Left ventricle myocardium inferior (tissue), 1 donor: ENCODE data around the gene NACC2. TPM values are rescaled to one million over a fixed set of nuclear protein-coding genes. Genes with fewer than 3 reads are reported as not detected.

Experiments
- DNase-seq: peaks from one replicate; pipeline ENCODE4 v3.0.0-alpha.2; 2020
- H3K27ac ChIP-seq: fragments of 200-600 bp; replicated peaks from 2 replicates; pipeline ENCODE4 v1.8.0; 2021
- H3K27me3 ChIP-seq: fragments of 200-600 bp; 2 replicates; pipeline ENCODE4 v1.8.0; 2021; ENCODE audit warnings: low read depth
- H3K36me3 ChIP-seq: fragments of 200-600 bp; 2 replicates; pipeline ENCODE4 v1.8.0; 2021
- H3K4me1 ChIP-seq: fragments of 200-600 bp; 2 replicates; pipeline ENCODE4 v1.8.0; 2021
- H3K4me3 ChIP-seq: fragments of 200-600 bp; 2 replicates; pipeline ENCODE4 v1.8.0; 2021; ENCODE audit warnings: mild to moderate bottlenecking, moderate library complexity
- H3K9me3 ChIP-seq: fragments of 200-600 bp; replicated peaks from 2 replicates; pipeline ENCODE4 v1.8.0; 2021
- CTCF ChIP-seq: fragments of 200-600 bp; IDR thresholded peaks from 2 replicates; pipeline ENCODE4 v1.8.0; 2021; ENCODE audit warnings: antibody characterized with exemption, mild to moderate bottlenecking, borderline replicate concordance
- intact Hi-C: fragments of 100-400 bp; cut with micrococcal nuclease; formaldehyde crosslinking; loops from one replicate; pipeline ENCODE4 v1.11.0; 2022
- total RNA-seq: library from RNA; stranded (reverse); fragmentation: NEBNext Ultra II Directional; extraction: Animal tissue kit (Norgen Biotek cat#: 25700); gene quantifications from one replicate; pipeline ENCODE4 v1.2.1, GENCODE V29; 2021
- donor health status: DM: no; HTN: yes; CAD: no; lungs with severe emphysema.

NACC2 gene
- total RNA-seq, 1 donor from 2014 or later, result 29.5 TPM

GRCh38 chr9:136059321-136059791 is 35.7 kb downstream of the NACC2 start:
- Histone ChIP-seq H3K27me3 (no peaks in the 10 kb centered on the region), H3K36me3 (peaks cover 11% of the 10 kb centered on the region), H3K27ac (no peak overlapping the region), H3K9me3 (no peaks in the 10 kb centered on the region), H3K4me1 (peaks cover 60% of the 10 kb centered on the region), H3K4me3 (no peak overlapping the region)
- TF ChIP-seq CTCF, result no peak
- intact Hi-C loops, result no loop called here
- DNase-seq, result no peak

- TF ChIP-seq CTCF, result no peak
- intact Hi-C loops, result no loop called here
- Histone ChIP-seq H3K27ac (no peak overlapping the region), H3K4me3 (no peak overlapping the region), H3K9me3 (no peaks in the 10 kb centered on the region), H3K36me3 (peaks cover 11% of the 10 kb centered on the region), H3K4me1 (peaks cover 65% of the 10 kb centered on the region), H3K27me3 (no peaks in the 10 kb centered on the region)
- no peak for DNase-seq
Observed at GRCh38 chr9:136058801-136059302, 36.2 kb downstream of the NACC2 start.

- intact Hi-C loops, result no loop called here
- Histone ChIP-seq H3K4me1 (peaks cover 73% of the 10 kb centered on the region), H3K27me3 (no peaks in the 10 kb centered on the region), H3K4me3 (no peak overlapping the region), H3K36me3 (peaks cover 11% of the 10 kb centered on the region), H3K27ac (no peak overlapping the region), H3K9me3 (no peaks in the 10 kb centered on the region)
- TF ChIP-seq CTCF, result no peak
- DNase-seq, result no peak
Observed at GRCh38 chr9:136058084-136058483, 37.0 kb downstream of the NACC2 start.

- TF ChIP-seq CTCF, result no peak
- Histone ChIP-seq H3K9me3 (no peaks in the 10 kb centered on the region), H3K36me3 (peaks cover 4% of the 10 kb centered on the region), H3K4me1 (peaks cover 79% of the 10 kb centered on the region), H3K4me3 (no peak overlapping the region), H3K27ac (no peak overlapping the region), H3K27me3 (no peaks in the 10 kb centered on the region)
- intact Hi-C loops, result no loop called here
- DNase-seq, result no peak
Observed at GRCh38 chr9:136057236-136058081, 37.6 kb downstream of the NACC2 start.

GRCh38 chr9:136056546-136057235 is 38.4 kb downstream of the NACC2 start:
- no peak overlapping the region for H3K4me3 ChIP-seq
- H3K36me3 ChIP-seq, result no peaks in the 10 kb centered on the region
- TF ChIP-seq CTCF, result no peak
- DNase-seq, result no peak
- intact Hi-C loops, result no loop called here
- no peaks in the 10 kb centered on the region for H3K27me3 ChIP-seq
- peaks cover 87% of the 10 kb centered on the region for H3K4me1 ChIP-seq
- no peak overlapping the region for H3K27ac ChIP-seq
- no peaks in the 10 kb centered on the region for H3K9me3 ChIP-seq
